NCI-H526 treated with DMSO at 0.1 percent for 48 hours (cell line): ENCODE results near the gene RANBP9.

Source experiments
- DNase-seq: peaks from one replicate; lab custom pipeline; 2025; lab: John Stamatoyannopoulos, UW

Gene RANBP9

GRCh38 chr6:13711733-13712598 lies at the start of gene RANBP9:
TSS of gene RANBP9 (minus strand) at chr6:13711835. CDS start at chr6:13711505, 330 bp downstream.
- DNase-seq: peak; percentile 72

GRCh38 chr6:13760307-13761304 lies 49.0 kb upstream of the RANBP9 start:
- DNase-seq: no peak

- no peak for DNase-seq
Observed at GRCh38 chr6:13759025-13759424, 47.4 kb upstream of the RANBP9 start.

GRCh38 chr6:13754644-13755043 lies 43.0 kb upstream of the RANBP9 start:
- no peak for DNase-seq

GRCh38 chr6:13743736-13744127 lies 32.1 kb upstream of the RANBP9 start:
- no peak for DNase-seq

GRCh38 chr6:13742961-13743735 lies 31.5 kb upstream of the RANBP9 start:
- no peak for DNase-seq

GRCh38 chr6:13741365-13741764 lies 29.7 kb upstream of the RANBP9 start:
- no peak for DNase-seq

- DNase-seq: no peak
Observed at GRCh38 chr6:13735031-13735430, 23.4 kb upstream of the RANBP9 start.

GRCh38 chr6:13733178-13733887 lies 21.7 kb upstream of the RANBP9 start:
- peak; percentile 48 for DNase-seq

GRCh38 chr6:13730704-13731103 lies 19.1 kb upstream of the RANBP9 start:
- DNase-seq: no peak

- no peak for DNase-seq
Observed at GRCh38 chr6:13729891-13730290, 18.3 kb upstream of the RANBP9 start.

- DNase-seq: no peak
Observed at GRCh38 chr6:13725570-13725969, 13.9 kb upstream of the RANBP9 start.

- no peak for DNase-seq
Observed at GRCh38 chr6:13725052-13725451, 13.4 kb upstream of the RANBP9 start.

GRCh38 chr6:13724182-13724581 lies 12.5 kb upstream of the RANBP9 start:
- no peak for DNase-seq

GRCh38 chr6:13722880-13723279 lies 11.2 kb upstream of the RANBP9 start:
- DNase-seq: no peak

- no peak for DNase-seq
Observed at GRCh38 chr6:13718123-13718458, 6.5 kb upstream of the RANBP9 start.

GRCh38 chr6:13716955-13717295 lies 5.3 kb upstream of the RANBP9 start:
- no peak for DNase-seq

- no peak for DNase-seq
Observed at GRCh38 chr6:13716225-13716954, 4.8 kb upstream of the RANBP9 start.

GRCh38 chr6:13715444-13715883 lies 3.8 kb upstream of the RANBP9 start:
- DNase-seq: no peak

GRCh38 chr6:13712599-13712898 lies 914 bp upstream of the RANBP9 start:
- DNase-seq: peak; percentile 86

- peak; percentile 72 for DNase-seq
Observed at GRCh38 chr6:13711324-13711732, 307 bp downstream of the RANBP9 start.
